Aorta (tissue), 5 donors: ENCODE results near the gene SLC6A3. TPM values are rescaled to one million over a fixed set of nuclear protein-coding genes. Genes with fewer than 3 reads are reported as not detected.
A peak's percentile ranks its signal among the peaks of the same experiment; 100 is the strongest.

Source experiments
- ATAC-seq: fragments of 200-7000 bp; cut with Tn5 transposase; one replicate; pipeline ENCODE4 v1.9.1; 2022; ENCODE audit warnings: moderate library complexity; ENCODE audit not compliant: low FRiP score
- DNase-seq, 2 donors: peaks; one replicate each; pipeline ENCODE4 v3.0.0-alpha.2; 2020
- H3K27ac ChIP-seq, 2 donors: one replicate each; pipeline ENCODE4 v1.5.1; 2013; ENCODE audit warnings: low read length in 2 of 2, mild to moderate bottlenecking in 2 of 2, moderate library complexity in 2 of 2, control low read depth in 1 of 2, inconsistent platforms in 1 of 2, low read depth in 1 of 2
- H3K27me3 ChIP-seq, 2 donors: one replicate each; pipeline ENCODE4 v1.6.1; 2013; ENCODE audit warnings: control low read depth in 1 of 2, low read length in 1 of 2, mild to moderate bottlenecking in 1 of 2, moderate library complexity in 1 of 2; ENCODE audit not compliant: insufficient read depth in 2 of 2, control insufficient read depth in 1 of 2
- H3K36me3 ChIP-seq, 2 donors: one replicate each; pipeline ENCODE4 v1.6.1; 2013; ENCODE audit warnings: control low read depth in 1 of 2, low read length in 1 of 2, mild to moderate bottlenecking in 1 of 2; ENCODE audit not compliant: insufficient read depth in 2 of 2, control insufficient read depth in 1 of 2
- H3K4me1 ChIP-seq, 2 donors: one replicate each; pipeline ENCODE4 v1.6.1; 2013; ENCODE audit warnings: low read length in 2 of 2, control low read depth in 1 of 2, mild to moderate bottlenecking in 1 of 2, moderate library complexity in 1 of 2; ENCODE audit not compliant: insufficient read depth in 2 of 2, control insufficient read depth in 1 of 2
- H3K4me3 ChIP-seq, 2 donors: one replicate each; pipeline ENCODE4 v1.5.1; 2013; ENCODE audit warnings: low read length in 2 of 2, control low read depth in 1 of 2, mild to moderate bottlenecking in 1 of 2
- H3K9me3 ChIP-seq: one replicate; pipeline ENCODE4 v1.6.1; 2013; ENCODE audit warnings: mild to moderate bottlenecking, low read length; ENCODE audit not compliant: control insufficient read depth
- whole genome bisulfite sequencing, 2 donors: extraction: QIAGEN DNeasy Blood & Tissue Kit; methylation state at CpG; one replicate each; pipeline ENCODE4 v1.1.7; 2013; 5-methylcytosine and 5-hydroxymethylcytosine counted together
- intact Hi-C, 2 donors: fragments of 100-400 bp; cut with DNase I; formaldehyde crosslinking; loops; one replicate each; pipeline versions ENCODE4 v1.14.2 to v1.15.0; 2022
- polyA plus RNA-seq, 2 donors: library from polyadenylated mRNA; stranded (reverse); fragments of 200-250 nt; gene quantifications; one replicate each; pipeline ENCODE4 v1.2.3, GENCODE V29; 2013
- total RNA-seq, 2 donors: library from RNA; stranded (reverse); fragmentation: NEBNext Ultra II Directional; extraction: Animal tissue kit (Norgen Biotek cat#: 25700); gene quantifications; one replicate each; pipeline ENCODE4 v1.2.1, GENCODE V29; 2021
- donor health status: healthy with polysubstance abuse.
- donor health status: Bipolar disorder and iron deficiency.
- donor health status: DM: no; HTN: no; CAD: no.
- donor health status: DM: no; HTN: no; CAD: no.
- donor health status: DM: yes; HTN: yes; CAD: no.

SLC6A3 gene
- total and polyA plus RNA-seq, 4 donors = 0.23 to 0.56 (median 0.30) TPM; not detected in 1

DNA sequence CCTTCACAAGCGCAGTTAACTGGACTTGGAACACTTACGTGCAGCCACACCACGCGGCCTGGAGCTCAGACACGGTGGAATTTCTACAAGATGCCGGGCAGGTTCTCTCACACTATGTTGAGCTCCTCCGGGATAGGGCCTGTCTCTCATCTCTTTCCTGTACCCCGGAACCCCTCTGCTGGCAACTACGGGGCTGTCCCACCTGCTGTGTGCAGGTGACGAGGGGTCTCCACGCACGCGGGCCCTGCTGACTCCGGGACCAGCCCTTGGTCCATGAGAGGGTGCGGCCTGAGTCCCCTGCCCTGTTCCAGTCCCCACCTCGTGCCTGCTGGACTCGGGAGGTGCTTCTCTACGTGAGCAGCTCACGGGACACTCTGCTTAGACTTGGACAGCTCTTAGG, 40.1 kb downstream of the SLC6A3 start:
- no peak overlapping the region for H3K4me3 ChIP-seq
- peak; percentile 22 to 32 for DNase-seq
- 76 to 77% methylated on average over 19 of the region's 19 CpGs for WGBS, 2 donors

DNA sequence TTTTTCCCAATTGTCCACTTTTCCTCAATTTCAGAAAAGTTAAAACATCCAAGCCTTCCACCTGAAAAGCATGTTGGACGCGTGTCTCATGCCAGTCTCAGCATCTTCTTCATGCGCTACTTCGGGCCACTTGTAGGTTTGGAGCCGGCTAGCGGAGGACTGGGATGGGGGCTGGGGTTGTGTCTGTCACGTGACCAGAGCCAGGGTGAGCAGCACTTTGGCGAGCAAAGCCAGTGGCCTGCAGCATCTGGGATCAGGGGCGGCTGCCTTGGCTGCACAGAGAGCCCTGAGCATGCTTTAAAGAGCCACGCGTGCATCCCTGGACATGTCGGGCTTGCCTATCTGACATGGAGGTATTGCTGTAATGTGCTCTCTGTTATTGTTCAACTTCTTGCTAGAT, 41.2 kb downstream of the SLC6A3 start:
- WGBS, 2 donors = 67 to 69% methylated on average over 12 of the region's 12 CpGs
- Histone ChIP-seq H3K4me3 (no peak overlapping the region), H3K27ac (no peak overlapping the region), H3K36me3 (no peaks in the 10 kb centered on the region), H3K27me3 (no peaks in the 10 kb centered on the region), H3K9me3 (peaks cover 5% of the 10 kb centered on the region), H3K4me1 (no peaks in the 10 kb centered on the region)
- DNase-seq = peak; percentile 14 to 36
- intact Hi-C loops = no loop called here
- no peak for ATAC-seq

More for the DNA sequence above, 40.1 kb downstream of the SLC6A3 start:
- H3K27ac ChIP-seq = no peak overlapping the region
- no peaks in the 10 kb centered on the region for H3K36me3 ChIP-seq
- H3K9me3 ChIP-seq = no peaks in the 10 kb centered on the region
- H3K27me3 ChIP-seq = no peaks in the 10 kb centered on the region
- intact Hi-C loops = no loop called here
- H3K4me1 ChIP-seq = no peaks in the 10 kb centered on the region
- ATAC-seq = no peak

DNA sequence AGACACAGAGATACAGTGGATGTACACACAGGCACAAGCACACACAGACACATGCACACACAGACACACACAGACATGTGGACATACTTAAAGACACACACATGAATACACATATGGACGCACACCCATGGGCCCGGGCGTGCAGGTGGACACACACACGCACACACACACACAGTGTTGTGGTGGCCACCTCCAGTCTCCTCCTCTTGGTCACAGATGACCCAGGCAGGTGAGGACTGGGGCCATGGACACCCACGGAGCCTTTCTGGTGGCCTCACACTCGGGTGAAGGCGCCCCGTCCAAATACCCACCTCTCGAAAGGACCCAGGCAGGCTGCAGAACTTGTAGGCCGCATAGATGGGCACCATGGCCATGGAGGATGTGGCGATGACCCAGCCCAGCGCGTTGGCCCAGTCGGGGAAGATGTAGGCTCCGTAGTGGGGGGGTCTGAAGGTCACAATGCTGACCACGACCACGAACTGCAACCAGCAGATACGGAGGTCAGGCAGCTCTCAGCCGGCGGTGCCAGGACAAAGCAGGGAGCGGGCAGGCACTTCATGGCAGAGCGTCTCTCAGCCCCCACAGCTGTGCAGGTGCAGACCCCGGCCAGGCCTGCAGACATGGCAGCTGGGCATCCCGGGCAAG, 42.5 kb downstream of the SLC6A3 start:
- no peak for ATAC-seq
- WGBS, 2 donors = 88 to 90% methylated on average over 24 of the region's 24 CpGs
- Histone ChIP-seq H3K27me3 (no peaks in the 10 kb centered on the region), H3K4me3 (no peak overlapping the region), H3K4me1 (no peaks in the 10 kb centered on the region), H3K36me3 (no peaks in the 10 kb centered on the region), H3K9me3 (peaks cover 5% of the 10 kb centered on the region), H3K27ac (no peak overlapping the region)
- intact Hi-C loops = no loop called here
- DNase-seq = peak; percentile 26 to 62

DNA sequence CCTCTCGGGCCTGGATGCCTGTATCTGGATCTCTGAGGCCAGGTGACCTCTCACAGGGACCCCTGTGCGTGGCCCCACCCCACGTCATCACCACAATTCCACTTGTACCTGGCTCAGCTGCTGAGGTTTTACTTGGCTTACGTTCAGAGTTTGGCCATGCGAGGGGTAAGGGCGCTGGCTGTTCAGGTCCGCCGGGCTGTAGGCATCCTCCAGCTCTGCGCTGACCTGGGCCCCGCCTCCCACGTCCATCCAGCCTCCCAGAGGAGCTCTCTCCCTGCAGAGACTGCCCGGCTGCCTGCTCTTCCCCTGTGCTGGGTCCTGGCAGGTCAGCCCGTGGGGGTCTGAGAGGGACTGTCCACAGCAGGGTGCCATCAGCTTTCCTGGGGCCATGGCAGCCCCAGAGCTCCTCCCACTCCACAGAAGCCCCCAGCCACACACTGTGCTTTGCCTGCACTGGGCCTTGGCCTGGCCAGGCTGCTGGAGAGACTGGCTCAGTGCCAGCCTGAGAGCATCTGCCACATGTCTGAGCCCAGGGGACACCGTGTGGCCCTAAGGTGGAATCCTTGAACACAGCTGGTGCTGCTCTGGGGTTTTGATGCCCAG, 43.6 kb downstream of the SLC6A3 start:
- DNase-seq = no peak
- Histone ChIP-seq H3K27me3 (no peaks in the 10 kb centered on the region), H3K36me3 (no peaks in the 10 kb centered on the region), H3K4me3 (no peak overlapping the region), H3K27ac (no peak overlapping the region), H3K4me1 (no peaks in the 10 kb centered on the region), H3K9me3 (peaks cover 5% of the 10 kb centered on the region)
- ATAC-seq = peak; percentile 3
- WGBS, 2 donors = 54 to 56% methylated on average over 14 of the region's 14 CpGs
- intact Hi-C loops = no loop called here

DNA sequence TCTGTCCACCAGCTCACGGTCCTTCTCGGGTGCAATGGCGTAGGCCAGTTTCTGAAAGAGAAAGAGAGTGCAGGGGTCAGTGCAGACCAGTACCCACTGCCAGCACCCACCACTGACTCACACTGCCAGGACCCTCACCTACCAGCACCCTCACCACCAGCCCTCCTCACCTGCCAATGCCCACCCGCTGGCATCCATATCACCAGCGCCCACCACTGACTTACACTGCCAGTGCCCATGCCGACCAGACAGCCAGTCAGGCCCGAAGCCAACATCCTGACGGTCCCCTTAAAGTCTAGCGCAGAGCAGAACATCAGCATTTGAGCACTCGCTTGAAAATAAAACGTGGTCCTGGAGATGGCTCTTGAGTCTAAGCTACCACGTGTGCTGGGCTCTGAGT, 44.3 kb downstream of the SLC6A3 start:
- intact Hi-C loops = no loop called here
- Histone ChIP-seq H3K9me3 (peaks cover 5% of the 10 kb centered on the region), H3K27ac (no peak overlapping the region), H3K4me1 (no peaks in the 10 kb centered on the region), H3K4me3 (no peak overlapping the region), H3K36me3 (no peaks in the 10 kb centered on the region), H3K27me3 (no peaks in the 10 kb centered on the region)
- DNase-seq = no peak
- WGBS, 2 donors = 79 to 82% methylated on average over 12 of the region's 12 CpGs
- no peak for ATAC-seq

DNA sequence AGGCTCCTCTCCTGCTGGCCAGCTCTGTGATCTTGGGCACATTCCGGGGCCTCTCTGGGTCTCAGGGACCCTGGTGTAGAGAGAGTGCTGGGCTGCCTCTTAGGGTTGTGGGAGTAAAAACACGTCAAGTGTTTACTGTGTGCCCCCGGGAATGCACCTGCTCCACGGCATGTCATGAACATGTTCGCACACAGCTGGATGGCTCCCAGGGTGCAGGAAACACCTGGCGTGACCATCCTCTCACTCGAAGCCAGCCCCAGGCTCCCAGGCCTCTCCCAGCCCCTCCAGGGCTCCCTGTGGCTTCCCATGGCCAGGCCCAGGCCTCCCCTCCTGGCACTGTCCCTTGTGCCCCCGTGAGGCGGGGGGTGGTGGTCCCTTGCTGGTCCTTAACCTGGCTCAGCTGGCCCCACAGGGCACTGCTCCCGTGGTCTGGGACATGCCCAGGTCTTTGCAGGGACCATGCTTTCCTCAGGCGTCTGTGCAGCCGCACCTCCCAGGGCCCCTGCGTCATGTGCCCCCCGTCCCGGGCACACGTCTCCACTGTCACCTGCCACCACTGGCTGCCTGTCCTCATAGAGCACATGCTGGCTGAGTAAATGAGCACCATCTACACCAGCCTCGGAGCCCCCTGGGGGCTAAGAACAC, 44.9 kb downstream of the SLC6A3 start:
- Histone ChIP-seq H3K36me3 (no peaks in the 10 kb centered on the region), H3K27ac (no peak overlapping the region), H3K4me3 (no peak overlapping the region), H3K27me3 (no peaks in the 10 kb centered on the region), H3K9me3 (peaks cover 5% of the 10 kb centered on the region), H3K4me1 (no peaks in the 10 kb centered on the region)
- intact Hi-C loops = no loop called here
- ATAC-seq = no peak
- WGBS, 2 donors = 83% methylated on average over 17 of the region's 17 CpGs
- no peak for DNase-seq

DNA sequence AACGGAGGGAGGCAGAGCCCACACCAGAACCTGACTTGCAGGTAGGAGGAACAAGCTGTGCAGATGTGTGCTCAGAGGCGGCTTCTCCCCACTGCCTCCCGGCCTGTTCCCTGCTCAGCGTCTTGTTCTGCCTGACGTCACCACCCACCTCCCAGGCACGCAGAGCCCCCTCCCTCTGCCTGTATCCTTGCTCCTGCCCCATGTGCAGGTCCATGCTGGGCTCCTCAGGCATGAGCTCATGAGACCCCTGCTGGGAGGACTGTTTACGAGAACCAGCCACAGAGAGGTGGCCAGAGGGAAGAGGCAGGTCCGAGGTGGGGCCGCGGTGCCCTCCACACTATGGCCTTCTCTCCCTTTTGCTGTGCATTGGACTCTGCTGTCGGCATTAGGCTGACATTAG, 45.5 kb downstream of the SLC6A3 start:
- WGBS, 2 donors = 74 to 82% methylated on average over 10 to 11 of the region's 11 CpGs
- ATAC-seq (no peak), DNase-seq (no peak)
- Histone ChIP-seq H3K9me3 (peaks cover 5% of the 10 kb centered on the region), H3K4me3 (no peak overlapping the region), H3K36me3 (no peaks in the 10 kb centered on the region), H3K27ac (no peak overlapping the region), H3K27me3 (no peaks in the 10 kb centered on the region), H3K4me1 (no peaks in the 10 kb centered on the region)
- intact Hi-C loops = no loop called here

DNA sequence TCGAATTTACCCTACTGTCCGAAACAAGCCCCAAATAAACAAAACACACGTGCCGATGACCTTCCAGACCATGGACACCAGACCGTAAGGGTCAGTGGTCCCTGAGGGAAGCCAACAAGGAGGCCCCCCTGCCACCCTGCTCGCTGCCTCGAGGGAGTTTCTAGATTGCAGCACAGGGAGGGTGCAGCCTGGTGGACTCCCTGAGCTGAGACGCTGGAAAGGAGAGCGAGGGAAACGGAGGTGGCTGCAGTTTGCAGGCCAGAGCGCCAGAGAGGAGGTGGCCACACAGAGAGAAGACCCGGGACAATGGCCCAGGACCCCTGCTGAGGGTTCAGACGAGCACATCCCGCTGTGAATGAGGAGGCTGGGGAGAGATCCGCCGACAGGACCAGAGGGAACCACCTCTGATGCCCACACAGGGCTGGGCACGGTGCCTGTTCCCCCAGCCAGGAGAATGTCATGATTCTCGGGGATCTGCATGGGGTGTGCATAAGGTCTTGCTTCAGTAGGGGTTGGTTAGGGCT, 48.9 kb downstream of the SLC6A3 start:
- H3K27ac ChIP-seq = no peak overlapping the region
- intact Hi-C loops = no loop called here
- H3K4me1 ChIP-seq = no peaks in the 10 kb centered on the region
- peaks cover 5% of the 10 kb centered on the region for H3K9me3 ChIP-seq
- no peak for ATAC-seq
- DNase-seq = no peak
- WGBS, 2 donors = 53 to 54% methylated on average over 18 of the region's 18 CpGs
- no peaks in the 10 kb centered on the region for H3K36me3 ChIP-seq
- H3K27me3 ChIP-seq = no peaks in the 10 kb centered on the region
- H3K4me3 ChIP-seq = no peak overlapping the region
